Measurements from ENCODE around the gene TBPL1.
"Not testable (repeated sequence)": the region's sequence is repeated elsewhere in the genome, so short reads cannot be mapped to it uniquely, and the experiment has no call there.

Gene TBPL1

GRCh38 chr6:133964052-133964451 lies 11.0 kb downstream of the TBPL1 start:
- TF ChIP-seq CTCF (IDR thresholded peaks at IDR 0.05; ENCODE audit: insufficient read depth, low read length, missing control alignments): no peak
- peak; percentile 55 for DNase-seq (ENCODE audit: low read depth, low spot score)
- CTCF ChIA-PET: interaction anchor here (1.0 to 5.0 kb wide), 6 partner anchors 9 to 159 kb away, joined by 3 to 34 read pairs (median 18); partner anchors contain the start of gene TBPL1
- POLR2A ChIA-PET: interaction anchor here (0.8 to 1.7 kb wide), 2 partner anchors 10 to 11 kb away, joined by 5 read pairs; partner anchors contain the start of gene TBPL1
- no peak overlapping the region for H3K4me3 ChIP-seq (ENCODE audit: low read depth, low read length)

GRCh38 chr6:133964702-133965101 lies 11.7 kb downstream of the TBPL1 start:
- ChIA-PET POLR2A (interaction anchor here (0.8 to 1.7 kb wide), 2 partner anchors 11 to 12 kb away, joined by 5 read pairs; partner anchors contain the start of gene TBPL1), CTCF (interaction anchor here (0.7 to 5.0 kb wide), 6 partner anchors 9 to 132 kb away, joined by 3 to 34 read pairs (median 18); partner anchors contain the start of gene TBPL1)
- DNase-seq (ENCODE audit: low read depth, low spot score): no peak

GRCh38 chr6:133965817-133966360 lies 12.9 kb downstream of the TBPL1 start:
- ChIA-PET CTCF (interaction anchor here (1.1 to 5.0 kb wide), 5 partner anchors 12 to 131 kb away, joined by 3 to 34 read pairs (median 20); partner anchors contain the start of gene TBPL1), POLR2A (no interaction called here)
- no peak overlapping the region for H3K4me3 ChIP-seq (ENCODE audit: low read depth, low read length)
- TF ChIP-seq CTCF (IDR thresholded peaks at IDR 0.05; ENCODE audit: insufficient read depth, low read length, missing control alignments): no peak
- no peak for DNase-seq (ENCODE audit: low read depth, low spot score)

More at GRCh38 chr6:133964702-133965101, 11.7 kb downstream of the TBPL1 start:
- TF ChIP-seq CTCF (IDR thresholded peaks at IDR 0.05; ENCODE audit: insufficient read depth, low read length, missing control alignments): no peak
- no peak overlapping the region for H3K4me3 ChIP-seq (ENCODE audit: low read depth, low read length)

- no peak overlapping the region for H3K4me3 ChIP-seq (ENCODE audit: low read depth, low read length)
- CTCF ChIA-PET: interaction anchor here (1.1 to 5.0 kb wide), 6 partner anchors 13 to 130 kb away, joined by 3 to 34 read pairs (median 18); partner anchors contain the start of gene TBPL1
- DNase-seq (ENCODE audit: low read depth, low spot score): no peak
- POLR2A ChIA-PET: no interaction called here
- no peak for TF ChIP-seq CTCF (IDR thresholded peaks at IDR 0.05; ENCODE audit: insufficient read depth, low read length, missing control alignments)
Measured at GRCh38 chr6:133966654-133967329, 13.8 kb downstream of the TBPL1 start.

- H3K4me3 ChIP-seq (ENCODE audit: low read depth, low read length): no peak overlapping the region
- CTCF ChIA-PET: interaction anchor here (1.1 to 5.0 kb wide), 5 partner anchors 14 to 130 kb away, joined by 3 to 34 read pairs (median 17); partner anchors contain the start of gene TBPL1
- POLR2A ChIA-PET: no interaction called here
- no peak for DNase-seq (ENCODE audit: low read depth, low spot score)
- TF ChIP-seq CTCF (IDR thresholded peaks at IDR 0.05; ENCODE audit: insufficient read depth, low read length, missing control alignments): no peak
Measured at GRCh38 chr6:133967347-133967746, 14.3 kb downstream of the TBPL1 start.

GRCh38 chr6:133967835-133968234 lies 14.8 kb downstream of the TBPL1 start:
- not testable (repeated sequence) for DNase-seq (ENCODE audit: low read depth, low spot score)

More at GRCh38 chr6:133967835-133968234, 14.8 kb downstream of the TBPL1 start:
- POLR2A ChIA-PET; H3K4me3 ChIP-seq (ENCODE audit: low read depth, low read length): not testable (repeated sequence)
- CTCF ChIA-PET: interaction anchor here (1.1 to 5.0 kb wide), 4 partner anchors 14 to 129 kb away, joined by 4 to 34 read pairs (median 19); partner anchors contain the start of gene TBPL1
